Astrocyte of the spinal cord (primary cell): ENCODE measurements around the gene RANBP17.

ENCODE experiments used
- DNase-seq: peaks from one replicate; pipeline ENCODE4 v3.0.0; 2011; ENCODE audit warnings: low read depth, low spot score
- H3K4me3 ChIP-seq: 2 replicates; pipeline ENCODE4 v1.5.1; 2011; ENCODE audit warnings: low read depth, mild to moderate bottlenecking, low read length, moderate library complexity
- CTCF ChIP-seq: IDR thresholded peaks from 2 replicates; pipeline ENCODE4 v1.5.1; 2012; ENCODE audit warnings: low read depth, mild to moderate bottlenecking, low read length, inconsistent platforms
- in situ Hi-C: cut with HindIII; loops from 2 replicates; pipeline ENCODE4 v1.10.0; 2017; ENCODE audit warnings: low sequenced_read_pairs

Gene RANBP17

GRCh38 chr5:171313481-171314206 lies 451.8 kb downstream of the RANBP17 start:
- in situ Hi-C loops, result no loop called here
- no peak overlapping the region for H3K4me3 ChIP-seq
- no peak for DNase-seq
- TF ChIP-seq CTCF, result no peak

- no peak overlapping the region for H3K4me3 ChIP-seq
These were observed 453.0 kb downstream of the RANBP17 start for GRCh38 chr5:171314728-171315385.

GRCh38 chr5:171315386-171315891 lies 453.6 kb downstream of the RANBP17 start:
- no peak for TF ChIP-seq CTCF
- H3K4me3 ChIP-seq, result no peak overlapping the region
- DNase-seq, result no peak
- in situ Hi-C loops, result no loop called here

More at GRCh38 chr5:171314728-171315385, 453.0 kb downstream of the RANBP17 start:
- TF ChIP-seq CTCF, result no peak
- in situ Hi-C loops, result no loop called here
- peak; percentile 13 for DNase-seq

- no peak overlapping the region for H3K4me3 ChIP-seq
- in situ Hi-C loops, result no loop called here
- TF ChIP-seq CTCF, result no peak
- DNase-seq, result no peak
These were observed 454.1 kb downstream of the RANBP17 start for GRCh38 chr5:171315925-171316257.

- H3K4me3 ChIP-seq, result no peak overlapping the region
- DNase-seq, result peak; percentile 26
- no peak for TF ChIP-seq CTCF
- in situ Hi-C loops, result no loop called here
These were observed 454.7 kb downstream of the RANBP17 start for GRCh38 chr5:171316258-171317121.

GRCh38 chr5:171317230-171317629 lies 455.4 kb downstream of the RANBP17 start:
- no peak for DNase-seq
- in situ Hi-C loops, result no loop called here
- H3K4me3 ChIP-seq, result no peak overlapping the region
- no peak for TF ChIP-seq CTCF
